Naive thymus-derived CD8-positive, alpha-beta T cell (primary cell): ENCODE measurements around the gene TBRG4. TPM values are rescaled to one million over a fixed set of nuclear protein-coding genes. Genes with fewer than 3 reads are reported as not detected.

Source experiments
- ATAC-seq, 2 donors: fragments of 150-1000 bp; cut with Tn5 transposase in 1 of 2; sonication (Bioruptor Pico), chemical (Tn5 transposase) in 1 of 2; 1 replicate in 1 of 2; 2 replicates in 1 of 2; pipeline ENCODE4 v1.10.0; 2021; ENCODE audit warnings: mild to moderate bottlenecking in 2 of 2, moderate library complexity in 2 of 2
- POLR2A ChIA-PET: fragments of 350-600 bp; sonication (Branson Sonifier 250); formaldehyde crosslinking; loops from one replicate; lab custom pipeline; 2021; ENCODE audit warnings: antibody characterized with exemption; lab: Charles Lee
- DNase-seq, 10 donors: peaks; one replicate each; pipeline versions ENCODE4 v3.0.0 to v3.0.0-alpha.2; 2020 to 2022
- H3K27ac Mint-ChIP-seq, 10 donors: one replicate each; pipeline ENCODE4 v1.8.0; 2020 to 2022; ENCODE audit warnings: mild to moderate bottlenecking in 10 of 10, mixed read lengths in 10 of 10, moderate library complexity in 4 of 10, inconsistent platforms in 1 of 10
- H3K27me3 Mint-ChIP-seq, 5 donors: one replicate each; pipeline ENCODE4 v1.8.0; 2021 to 2022; ENCODE audit warnings: mixed read lengths in 5 of 5
- H3K36me3 Mint-ChIP-seq, 3 donors: one replicate each; pipeline ENCODE4 v1.8.0; 2020 to 2022; ENCODE audit warnings: mixed read lengths in 3 of 3, mild to moderate bottlenecking in 2 of 3, inconsistent platforms in 1 of 3
- H3K4me1 Mint-ChIP-seq, 4 donors: one replicate each; pipeline ENCODE4 v1.8.0; 2021 to 2022; ENCODE audit warnings: mixed read lengths in 4 of 4
- H3K4me3 Mint-ChIP-seq, 10 donors: one replicate each; pipeline ENCODE4 v1.8.0; 2020 to 2022; ENCODE audit warnings: mild to moderate bottlenecking in 10 of 10, mixed read lengths in 10 of 10, moderate library complexity in 6 of 10, inconsistent platforms in 1 of 10
- H3K9me3 Mint-ChIP-seq, 9 donors: one replicate each; pipeline ENCODE4 v1.8.0; 2020 to 2022; ENCODE audit warnings: mixed read lengths in 9 of 9, mild to moderate bottlenecking in 3 of 9, inconsistent platforms in 1 of 9, moderate library complexity in 1 of 9
- polyA plus RNA-seq, 3 donors: library from polyadenylated mRNA; unstranded; fragments of 300-500 nt; fragmentation: Illumina TruSeq; gene quantifications; one replicate each; pipeline ENCODE4 v1.2.3, GENCODE V29; 2021
- total RNA-seq, 8 experiments: library from RNA in 2 of 8; stranded (reverse) in 2 of 8; gene quantifications; one replicate each; pipeline ENCODE4 v1.2.3 and lab custom pipeline; 2021 to 2026

Gene TBRG4
- total and polyA plus RNA-seq, 5 experiments from 2014 or later, result 51.3 to 167 (median 95.7) TPM

DNA sequence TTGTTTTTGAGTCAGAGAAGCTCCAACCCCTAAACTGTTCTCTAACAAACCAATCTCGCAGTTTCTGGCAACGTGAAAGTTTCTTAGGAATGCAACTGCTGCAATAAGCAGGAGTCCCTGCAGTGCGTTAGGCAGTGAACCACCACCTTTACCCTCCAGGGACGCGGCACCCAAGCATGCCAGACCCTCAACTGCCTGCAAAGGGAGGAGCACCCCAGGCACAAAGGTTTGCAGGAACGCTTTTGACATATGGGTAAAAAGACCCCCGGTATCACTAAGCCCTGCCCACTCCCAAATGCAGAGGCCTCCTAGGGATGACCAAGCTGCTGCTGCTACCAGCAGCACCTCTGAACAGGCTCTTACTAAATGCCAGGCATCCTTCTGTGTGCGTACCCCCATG, 4.7 kb downstream of the TBRG4 start:
- H3K4me3 Mint-ChIP-seq, result peak overlapping the region in 8 of 10 donors; percentile 43 to 79 (median 62)
- H3K4me1 Mint-ChIP-seq, result peaks cover 19 to 70% (median 48%) of the 10 kb centered on the region in 4 donors

GRCh38 chr7:45105588-45106188, 5.8 kb downstream of the TBRG4 start:
- DNase-seq (peak in 1 of 10 donors; percentile 54), ATAC-seq (no peak)
- H3K27me3 Mint-ChIP-seq, result no peaks in the 10 kb centered on the region
- peaks cover 14 to 65% (median 40%) of the 10 kb centered on the region in 4 donors for H3K4me1 Mint-ChIP-seq
- peak overlapping the region in 1 of 10 donors; percentile 56 for H3K27ac Mint-ChIP-seq
- peaks cover 0 to 82% (median 16%) of the 10 kb centered on the region in 3 donors for H3K36me3 Mint-ChIP-seq
- POLR2A ChIA-PET, result interaction anchor here (1.1 to 1.3 kb wide), 2 partner anchors 116 to 221 kb away, joined by 3 read pairs; no protein-coding TSS in a partner anchor
- peak overlapping the region in 5 of 10 donors; percentile 11 to 36 (median 29) for H3K4me3 Mint-ChIP-seq
- no peaks in the 10 kb centered on the region for H3K9me3 Mint-ChIP-seq

More for the DNA sequence above, 4.7 kb downstream of the TBRG4 start:
- peaks cover 0 to 70% (median 14%) of the 10 kb centered on the region in 3 donors for H3K36me3 Mint-ChIP-seq
- no peak for ATAC-seq
- H3K27ac Mint-ChIP-seq, result peak overlapping the region in 8 of 10 donors; percentile 46 to 92 (median 80)
- POLR2A ChIA-PET, result no interaction called here
- DNase-seq, result no peak
- H3K9me3 Mint-ChIP-seq, result peaks cover 0 to 1% (median 0%) of the 10 kb centered on the region in 9 donors
- no peaks in the 10 kb centered on the region for H3K27me3 Mint-ChIP-seq

DNA sequence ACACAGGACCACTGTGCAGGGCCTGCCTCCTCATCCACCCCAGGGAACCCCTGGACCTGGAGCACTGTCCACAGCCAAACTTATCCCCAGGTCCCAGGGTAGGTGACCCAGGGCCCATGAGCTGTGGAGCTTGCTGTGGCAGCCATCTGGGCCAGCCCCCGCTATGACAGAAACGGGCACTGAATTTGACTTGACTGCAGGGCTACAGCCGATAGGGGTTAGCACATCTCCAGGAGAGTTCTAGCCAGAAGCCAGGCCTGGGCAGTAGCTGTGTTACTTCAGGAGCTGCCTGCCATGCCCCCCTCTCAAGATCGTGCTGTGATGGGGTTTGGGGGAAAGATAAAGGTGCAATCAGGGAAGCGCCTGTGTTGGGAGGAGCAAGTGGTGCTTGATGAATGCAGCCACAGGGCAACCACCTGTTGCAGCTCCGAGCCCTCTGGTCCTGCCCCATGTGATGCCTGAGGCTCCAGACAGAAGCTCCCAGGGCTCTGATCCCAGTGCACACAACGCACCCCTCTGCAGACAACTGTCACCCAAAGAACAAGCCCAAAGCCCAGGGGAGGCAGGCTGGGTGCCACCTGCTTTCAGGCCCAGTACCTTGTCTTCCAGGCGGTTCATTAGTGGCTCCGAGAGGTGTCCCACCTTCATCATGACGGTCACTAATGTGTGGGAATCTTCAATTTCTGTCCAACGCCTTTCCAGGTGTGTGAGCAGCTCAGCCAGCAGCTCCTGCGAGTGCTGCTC, 6.5 kb downstream of the TBRG4 start:
- peaks cover 12 to 58% (median 33%) of the 10 kb centered on the region in 4 donors for H3K4me1 Mint-ChIP-seq
- ATAC-seq (no peak), DNase-seq (peak in 1 of 10 donors; percentile 50)
- H3K4me3 Mint-ChIP-seq, result no peak overlapping the region
- H3K9me3 Mint-ChIP-seq, result no peaks in the 10 kb centered on the region
- peak overlapping the region in 4 of 10 donors; percentile 40 to 65 (median 56) for H3K27ac Mint-ChIP-seq
- no peaks in the 10 kb centered on the region for H3K27me3 Mint-ChIP-seq
- peaks cover 0 to 86% (median 18%) of the 10 kb centered on the region in 3 donors for H3K36me3 Mint-ChIP-seq
- POLR2A ChIA-PET, result interaction anchor here (0.6 to 1.3 kb wide), 3 partner anchors 116 to 245 kb away, joined by 3 to 4 read pairs (median 3); no protein-coding TSS in a partner anchor

- Mint-ChIP-seq H3K36me3 (peaks cover 0 to 92% (median 19%) of the 10 kb centered on the region in 3 donors), H3K4me1 (peaks cover 12 to 55% (median 28%) of the 10 kb centered on the region in 4 donors), H3K27me3 (no peaks in the 10 kb centered on the region), H3K27ac (peak overlapping the region in 4 of 10 donors; percentile 5 to 68 (median 56)), H3K9me3 (no peaks in the 10 kb centered on the region), H3K4me3 (no peak overlapping the region)
- POLR2A ChIA-PET, result interaction anchor here (0.5 to 1.3 kb wide), 5 partner anchors 7 to 244 kb away, joined by 3 to 5 read pairs (median 4); partner anchors contain the start of gene TBRG4
- DNase-seq, result peak in 1 of 10 donors; percentile 53
- no peak for ATAC-seq
Observed at GRCh38 chr7:45103958-45104843, 7.3 kb downstream of the TBRG4 start.

DNA sequence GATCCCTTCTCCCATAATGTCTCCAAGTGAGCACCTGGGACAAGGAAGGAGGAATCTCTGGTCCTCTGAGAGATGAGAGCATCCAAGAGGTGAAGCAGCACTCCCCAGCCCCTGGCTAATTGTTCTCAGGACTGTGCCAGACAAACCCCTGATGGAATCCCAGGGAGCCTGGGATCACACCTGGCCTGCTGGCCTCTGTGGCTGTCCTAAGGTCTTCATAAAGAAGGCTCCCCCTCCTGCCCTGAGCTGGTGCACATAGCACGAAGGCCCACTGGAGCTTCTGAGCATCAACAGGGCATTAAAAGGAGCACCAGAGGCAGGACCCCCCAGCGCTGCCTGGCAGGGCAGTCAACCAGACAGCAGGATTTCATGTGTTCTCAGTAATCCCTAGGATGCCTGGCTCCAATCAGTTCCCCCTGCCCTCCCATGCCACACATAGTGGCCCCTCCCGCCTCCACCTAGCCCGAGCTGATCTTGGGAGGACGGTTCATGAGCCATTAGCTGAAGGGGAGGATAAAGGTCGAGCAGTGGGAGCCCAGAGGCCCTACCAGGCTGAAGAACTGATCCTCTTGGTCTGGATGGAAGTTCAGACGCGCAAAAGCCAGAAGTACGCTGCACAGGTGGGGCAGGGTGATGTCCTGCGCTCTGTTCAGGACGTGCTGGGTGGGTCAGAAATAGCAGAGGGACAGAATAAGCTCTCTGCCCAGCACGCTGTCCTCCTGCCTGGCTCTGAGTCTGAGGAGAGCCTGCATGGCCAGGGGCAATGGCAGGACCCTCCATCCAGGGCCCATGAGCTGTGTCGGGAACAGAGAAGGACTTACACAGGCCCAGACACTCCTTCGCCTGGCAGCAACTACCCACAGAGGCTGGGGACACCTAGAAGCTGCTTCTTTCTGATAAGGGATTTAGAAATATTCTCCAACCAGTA, 8.4 kb downstream of the TBRG4 start:
- H3K9me3 Mint-ChIP-seq, result no peaks in the 10 kb centered on the region
- H3K36me3 Mint-ChIP-seq, result peaks cover 0 to 91% (median 19%) of the 10 kb centered on the region in 3 donors
- H3K27me3 Mint-ChIP-seq, result no peaks in the 10 kb centered on the region
- POLR2A ChIA-PET, result interaction anchor here (1.2 kb wide), 1 partner anchor 9 kb away, joined by 5 read pairs; the partner anchor contains the start of gene TBRG4
- DNase-seq, result no peak
- peak overlapping the region in 3 of 10 donors; percentile 40 to 66 (median 44) for H3K27ac Mint-ChIP-seq
- H3K4me3 Mint-ChIP-seq, result no peak overlapping the region
- no peak for ATAC-seq
- H3K4me1 Mint-ChIP-seq, result peaks cover 9 to 44% (median 18%) of the 10 kb centered on the region in 4 donors

GRCh38 chr7:45101748-45102147, 9.7 kb downstream of the TBRG4 start:
- H3K9me3 Mint-ChIP-seq, result no peaks in the 10 kb centered on the region
- H3K4me3 Mint-ChIP-seq, result no peak overlapping the region
- peaks cover 0 to 31% (median 7%) of the 10 kb centered on the region in 4 donors for H3K4me1 Mint-ChIP-seq
- DNase-seq, result no peak
- no peak for ATAC-seq
- H3K36me3 Mint-ChIP-seq, result peaks cover 0 to 82% (median 12%) of the 10 kb centered on the region in 3 donors
- POLR2A ChIA-PET, result interaction anchor here (0.6 to 1.5 kb wide), 2 partner anchors 9 to 64 kb away, joined by 3 to 7 read pairs; partner anchors contain the start of gene TBRG4
- no peaks in the 10 kb centered on the region for H3K27me3 Mint-ChIP-seq
- H3K27ac Mint-ChIP-seq, result peak overlapping the region in 2 of 10 donors; percentile 40 to 48

DNA sequence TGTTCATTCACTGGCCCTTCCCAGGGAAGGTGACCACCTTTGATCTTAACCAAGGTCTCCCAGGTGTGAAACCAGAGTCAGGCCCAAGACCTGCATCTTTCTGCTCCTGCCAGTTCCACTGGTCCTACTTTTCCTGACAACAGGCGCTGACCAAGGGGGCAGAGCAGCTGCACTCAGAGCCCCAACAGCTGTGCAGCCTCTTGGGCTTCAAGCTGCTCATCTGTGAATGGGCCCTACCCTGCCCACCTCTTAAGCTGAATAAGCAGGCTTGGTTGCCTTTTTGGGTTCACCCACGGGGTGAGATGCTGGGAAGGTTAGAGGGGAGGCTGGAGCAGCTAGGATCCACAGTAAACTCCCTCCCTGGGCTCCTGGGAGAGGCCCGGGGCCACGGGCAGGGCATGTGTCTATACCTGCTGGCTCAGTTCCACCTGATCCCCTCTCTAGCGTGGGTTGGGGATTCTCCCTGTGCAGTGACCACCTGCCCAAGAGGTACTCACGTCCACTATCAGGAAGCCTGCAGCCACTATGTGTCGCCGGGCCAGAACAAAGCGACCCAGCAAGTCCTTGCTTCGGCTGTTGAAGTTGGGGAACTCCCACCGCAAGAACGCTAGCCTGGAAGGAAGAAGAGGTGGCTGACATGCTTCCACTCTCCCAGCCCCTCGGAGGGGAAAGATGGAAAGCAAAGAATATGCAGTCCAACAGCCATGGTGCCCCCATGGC, 10.6 kb downstream of the TBRG4 start:
- no peak overlapping the region for H3K4me3 Mint-ChIP-seq
- H3K36me3 Mint-ChIP-seq, result peaks cover 0 to 75% (median 12%) of the 10 kb centered on the region in 3 donors
- POLR2A ChIA-PET, result interaction anchor here (1.5 kb wide), 1 partner anchor 10 kb away, joined by 7 read pairs; the partner anchor contains the start of gene TBRG4
- DNase-seq (peak in 1 of 10 donors; percentile 42), ATAC-seq (no peak)
- H3K9me3 Mint-ChIP-seq, result no peaks in the 10 kb centered on the region
- no peaks in the 10 kb centered on the region for H3K27me3 Mint-ChIP-seq
- peaks cover 0 to 23% (median 3%) of the 10 kb centered on the region in 4 donors for H3K4me1 Mint-ChIP-seq
- peak overlapping the region in 3 of 10 donors; percentile 24 to 52 (median 29) for H3K27ac Mint-ChIP-seq

DNA sequence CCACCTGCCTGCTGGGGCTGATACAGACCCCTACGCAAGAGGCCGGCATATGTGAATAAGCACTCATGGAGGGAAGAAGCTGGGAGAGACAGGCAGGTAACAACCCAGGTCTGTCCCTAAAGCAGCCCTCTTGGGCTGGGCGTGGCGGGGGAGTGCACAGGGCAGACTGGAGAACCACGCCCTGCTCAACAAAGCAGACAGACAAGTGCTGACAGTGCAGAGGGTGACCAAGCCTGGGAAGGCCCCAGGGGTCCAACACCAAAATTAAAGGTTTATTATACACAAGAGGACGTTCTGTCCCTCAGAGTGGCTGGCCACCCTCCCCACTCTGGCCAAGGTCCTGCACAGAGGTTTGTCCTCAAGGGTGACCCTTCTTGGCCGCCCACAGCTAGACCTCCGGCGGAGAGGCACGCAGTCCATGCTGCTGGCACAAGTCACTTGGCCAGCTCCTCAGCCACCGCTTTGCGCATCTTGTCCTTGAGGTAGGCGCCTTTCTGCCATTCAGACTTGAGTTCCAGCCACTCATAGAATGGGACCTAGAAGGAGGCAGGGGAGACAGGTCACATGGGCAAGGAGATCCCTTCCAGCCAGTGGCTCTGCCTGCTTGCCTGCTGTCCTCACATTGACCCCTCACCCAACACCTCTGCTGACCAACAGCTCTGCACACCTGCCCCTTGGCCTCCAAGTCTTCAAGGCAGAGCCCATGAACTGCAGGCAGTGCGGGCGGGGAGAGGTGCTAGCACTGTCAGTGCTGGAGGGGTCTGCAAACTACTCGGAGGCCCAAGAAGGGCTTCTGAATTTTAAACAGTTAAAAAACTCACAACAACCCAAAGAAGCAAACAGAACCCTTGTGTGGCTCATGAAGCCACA, 11.4 kb downstream of the TBRG4 start:
- DNase-seq (peak in 1 of 10 donors; percentile 32), ATAC-seq (no peak)
- Mint-ChIP-seq H3K4me3 (no peak overlapping the region), H3K36me3 (peaks cover 0 to 67% (median 9%) of the 10 kb centered on the region in 3 donors), H3K27me3 (no peaks in the 10 kb centered on the region), H3K27ac (peak overlapping the region in 1 of 10 donors; percentile 34), H3K9me3 (no peaks in the 10 kb centered on the region), H3K4me1 (peaks cover 0 to 17% (median 1%) of the 10 kb centered on the region in 4 donors)
- POLR2A ChIA-PET, result interaction anchor here (0.6 to 1.5 kb wide), 4 partner anchors 10 to 46 kb away, joined by 3 to 7 read pairs (median 4); partner anchors contain the start of gene TBRG4

- Mint-ChIP-seq H3K4me3 (no peak overlapping the region), H3K27me3 (no peaks in the 10 kb centered on the region), H3K9me3 (no peaks in the 10 kb centered on the region), H3K36me3 (peaks cover 0 to 57% (median 9%) of the 10 kb centered on the region in 3 donors), H3K27ac (peak overlapping the region in 4 of 10 donors; percentile 21 to 56 (median 31)), H3K4me1 (peaks cover 0 to 12% (median 1%) of the 10 kb centered on the region in 4 donors)
- POLR2A ChIA-PET, result interaction anchor here (0.6 to 1.1 kb wide), 3 partner anchors 10 to 45 kb away, joined by 3 to 5 read pairs (median 3); no protein-coding TSS in a partner anchor
- DNase-seq, result no peak
- ATAC-seq, result no peak
Observed at GRCh38 chr7:45098983-45099839, 12.3 kb downstream of the TBRG4 start.
